Karpas-422 (cell line): ENCODE data around the gene ITSN1. TPM values are rescaled to one million over a fixed set of nuclear protein-coding genes. Genes with fewer than 3 reads are reported as not detected.

Experiments used
- DNase-seq: peaks from one replicate; pipeline ENCODE4 v3.0.0-alpha.2; 2015
- H2AFZ ChIP-seq: fragments of 200-600 bp; sonication (generic); 2 replicates; pipeline ENCODE4 v1.6.1; 2014; ENCODE audit warnings: antibody characterized with exemption, low read length, mixed read lengths
- H3K27ac ChIP-seq: fragments of 200-600 bp; sonication (generic); 2 replicates; pipeline ENCODE4 v1.5.1; 2014; ENCODE audit warnings: mild to moderate bottlenecking, low read length, moderate library complexity
- H3K27me3 ChIP-seq: fragments of 200-600 bp; sonication (generic); 2 replicates; pipeline ENCODE4 v1.6.1; 2014; ENCODE audit warnings: low read length, mixed read lengths
- H3K36me3 ChIP-seq: fragments of 200-600 bp; sonication (generic); 2 replicates; pipeline ENCODE4 v1.6.1; 2014; ENCODE audit warnings: low read length, mixed read lengths; ENCODE audit not compliant: insufficient read depth
- H3K4me1 ChIP-seq: fragments of 200-600 bp; sonication (generic); 2 replicates; pipeline ENCODE4 v1.6.1; 2014; ENCODE audit warnings: mild to moderate bottlenecking, low read length, mixed read lengths
- H3K4me2 ChIP-seq: fragments of 200-600 bp; sonication (generic); 2 replicates; pipeline ENCODE4 v1.6.1; 2014; ENCODE audit warnings: low read length, low read depth, mild to moderate bottlenecking; ENCODE audit not compliant: poor library complexity, severe bottlenecking
- H3K4me3 ChIP-seq: fragments of 200-600 bp; sonication (generic); 2 replicates; pipeline ENCODE4 v1.5.1; 2014; ENCODE audit warnings: mild to moderate bottlenecking, antibody characterized with exemption, low read length, mixed read lengths
- H3K79me2 ChIP-seq: fragments of 200-600 bp; sonication (generic); 2 replicates; pipeline ENCODE4 v1.6.1; 2014; ENCODE audit warnings: mild to moderate bottlenecking, low read length, mixed read lengths
- H3K9ac ChIP-seq: fragments of 200-600 bp; sonication (generic); 2 replicates; pipeline ENCODE4 v1.6.0; 2014; ENCODE audit warnings: low read length
- H3K9me2 ChIP-seq: fragments of 200-600 bp; sonication (generic), shearing (Covaris generic); replicated peaks from 2 replicates; pipeline ENCODE4 v1.6.0; 2014; ENCODE audit warnings: mild to moderate bottlenecking, low read length, moderate library complexity; ENCODE audit not compliant: insufficient read depth
- H3K9me3 ChIP-seq: fragments of 300-700, 200-600 bp; sonication (generic); 2 replicates; pipeline ENCODE4 v1.6.1; 2014; ENCODE audit warnings: low read length, mixed read lengths
- H4K20me1 ChIP-seq: fragments of 200-600 bp; sonication (generic); 2 replicates; pipeline ENCODE4 v1.6.1; 2014; ENCODE audit warnings: mild to moderate bottlenecking, antibody characterized with exemption, low read length, low read depth; ENCODE audit not compliant: insufficient read depth
- total RNA-seq: library from RNA; depleted of rRNA; stranded (reverse); fragments of >200 nt; shearing (Covaris generic); gene quantifications from 2 replicates; pipeline ENCODE4 v1.2.3, GENCODE V29; 2014; ENCODE audit warnings: low replicate concordance

The ITSN1 gene
- total RNA-seq, 1 experiment from 2014 or later, result 2.3 TPM

- Histone ChIP-seq H3K27ac (no peak overlapping the region), H3K27me3 (no peaks in the 10 kb centered on the region), H3K4me3 (no peak overlapping the region), H3K79me2 (no peaks in the 10 kb centered on the region), H3K9me3 (no peaks in the 10 kb centered on the region), H3K36me3 (no peaks in the 10 kb centered on the region), H2AFZ (no peak overlapping the region), H3K4me1 (no peaks in the 10 kb centered on the region), H4K20me1 (no peaks in the 10 kb centered on the region), H3K9ac (no peak overlapping the region), H3K4me2 (no peak overlapping the region), H3K9me2 (no peaks in the 10 kb centered on the region)
- no peak for DNase-seq
Observed at GRCh38 chr21:33820798-33821197, 178.5 kb downstream of the ITSN1 start.

DNA sequence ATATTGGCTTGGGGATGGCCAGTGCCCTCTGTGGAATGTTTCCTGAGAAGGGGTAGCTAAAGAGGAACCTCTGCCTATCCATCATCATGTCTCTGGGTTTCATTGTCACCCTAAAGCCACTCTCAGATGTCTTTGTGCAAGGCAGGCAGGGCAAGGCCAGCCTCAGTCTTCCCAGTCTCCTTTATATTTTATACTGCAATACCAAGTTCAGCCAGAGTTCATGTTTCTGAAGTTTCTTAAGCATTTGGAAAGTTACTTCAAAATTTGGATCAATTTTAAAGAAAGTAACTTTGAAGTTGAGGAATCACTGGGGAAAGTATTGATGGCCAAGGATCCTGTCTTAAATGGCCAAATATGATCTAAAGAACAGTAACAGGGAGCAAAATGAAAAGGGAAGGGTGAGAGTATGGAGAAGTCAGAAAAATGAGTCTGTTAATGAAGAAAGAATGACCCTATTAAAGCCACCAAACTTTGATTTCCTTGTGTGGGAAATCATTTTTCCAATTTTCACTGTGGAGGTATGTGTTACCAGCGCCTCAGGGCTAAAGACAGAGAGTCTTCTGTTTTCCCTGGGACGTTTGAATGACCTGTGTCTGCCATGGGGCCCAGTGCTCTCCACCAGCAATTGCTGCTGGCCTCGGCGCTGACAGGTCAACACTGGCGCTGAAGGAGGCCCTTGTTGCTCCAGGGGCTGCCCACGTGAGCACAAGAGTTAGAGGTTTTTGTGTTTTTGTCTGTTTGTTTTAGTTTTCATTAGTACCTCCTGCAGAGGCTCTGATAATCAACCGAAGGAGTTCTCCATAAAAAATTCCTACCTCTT lies 179.4 kb downstream of the ITSN1 start:
- Histone ChIP-seq H3K4me2 (no peak overlapping the region), H3K27ac (no peak overlapping the region), H3K4me3 (no peak overlapping the region)

GRCh38 chr21:33824156-33824941 lies 182.0 kb downstream of the ITSN1 start:
- H3K79me2 ChIP-seq, result no peaks in the 10 kb centered on the region
- H3K4me2 ChIP-seq, result no peak overlapping the region
- no peak overlapping the region for H2AFZ ChIP-seq
- H3K9ac ChIP-seq, result no peak overlapping the region
- H3K27me3 ChIP-seq, result no peaks in the 10 kb centered on the region
- no peaks in the 10 kb centered on the region for H3K4me1 ChIP-seq
- H3K9me3 ChIP-seq, result no peaks in the 10 kb centered on the region
- H4K20me1 ChIP-seq, result no peaks in the 10 kb centered on the region
- no peaks in the 10 kb centered on the region for H3K9me2 ChIP-seq
- H3K36me3 ChIP-seq, result no peaks in the 10 kb centered on the region
- no peak overlapping the region for H3K27ac ChIP-seq
- no peak overlapping the region for H3K4me3 ChIP-seq
- no peak for DNase-seq

More for the DNA sequence above, 179.4 kb downstream of the ITSN1 start:
- Histone ChIP-seq H3K79me2 (no peaks in the 10 kb centered on the region), H3K9me2 (no peaks in the 10 kb centered on the region), H4K20me1 (no peaks in the 10 kb centered on the region), H2AFZ (no peak overlapping the region), H3K9ac (no peak overlapping the region), H3K27me3 (no peaks in the 10 kb centered on the region), H3K36me3 (no peaks in the 10 kb centered on the region), H3K9me3 (no peaks in the 10 kb centered on the region), H3K4me1 (no peaks in the 10 kb centered on the region)
- DNase-seq, result no peak

DNA sequence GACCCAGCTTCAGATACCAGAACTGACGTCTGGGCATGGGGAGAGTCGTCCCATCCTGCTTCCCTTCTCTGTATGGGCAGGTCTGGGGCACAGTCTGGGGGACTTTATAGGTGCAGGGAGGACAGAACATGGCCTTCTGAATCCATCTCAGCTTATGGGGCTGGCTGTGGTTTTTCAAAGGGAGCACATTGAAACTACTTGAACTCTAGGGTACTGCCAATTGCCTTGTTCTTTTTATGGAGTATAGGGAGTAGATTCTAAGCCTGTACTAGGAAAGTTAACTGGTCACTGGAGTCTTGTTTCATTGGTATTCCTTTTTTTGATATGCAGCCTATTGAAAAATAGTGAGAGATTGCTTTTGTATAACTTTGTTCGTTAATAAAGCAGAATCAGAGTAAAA lies 183.1 kb downstream of the ITSN1 start:
- no peak overlapping the region for H2AFZ ChIP-seq

DNA sequence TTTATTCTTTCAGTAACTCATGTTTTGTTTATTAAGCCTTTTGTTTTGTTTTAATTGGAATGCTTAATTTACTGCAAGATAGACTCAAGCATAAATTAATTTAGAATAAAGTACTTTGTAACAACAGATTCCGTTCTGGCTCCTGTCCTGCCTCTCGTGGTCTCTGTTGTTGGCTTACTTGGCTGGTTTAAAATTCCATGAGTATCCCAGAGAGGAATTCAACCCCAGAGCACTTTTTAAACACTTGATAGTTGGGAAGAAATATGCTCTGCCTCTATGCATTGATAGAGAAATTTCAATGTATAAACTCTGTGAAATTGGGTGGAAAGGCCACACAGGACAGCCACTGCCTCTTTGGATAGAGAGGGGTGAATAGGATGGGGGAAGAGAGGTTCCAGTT lies 183.6 kb downstream of the ITSN1 start:
- Histone ChIP-seq H3K9me2 (no peaks in the 10 kb centered on the region), H4K20me1 (no peaks in the 10 kb centered on the region)

More for the DNA sequence above, 183.1 kb downstream of the ITSN1 start:
- H3K4me1 ChIP-seq, result no peaks in the 10 kb centered on the region
- H3K9me3 ChIP-seq, result no peaks in the 10 kb centered on the region
- H3K9ac ChIP-seq, result no peak overlapping the region
- no peak for DNase-seq
- no peaks in the 10 kb centered on the region for H3K36me3 ChIP-seq
- H3K79me2 ChIP-seq, result no peaks in the 10 kb centered on the region
- H3K27ac ChIP-seq, result no peak overlapping the region
- H3K4me2 ChIP-seq, result no peak overlapping the region
- no peaks in the 10 kb centered on the region for H3K27me3 ChIP-seq
- no peaks in the 10 kb centered on the region for H4K20me1 ChIP-seq
- no peaks in the 10 kb centered on the region for H3K9me2 ChIP-seq
- H3K4me3 ChIP-seq, result no peak overlapping the region

DNA sequence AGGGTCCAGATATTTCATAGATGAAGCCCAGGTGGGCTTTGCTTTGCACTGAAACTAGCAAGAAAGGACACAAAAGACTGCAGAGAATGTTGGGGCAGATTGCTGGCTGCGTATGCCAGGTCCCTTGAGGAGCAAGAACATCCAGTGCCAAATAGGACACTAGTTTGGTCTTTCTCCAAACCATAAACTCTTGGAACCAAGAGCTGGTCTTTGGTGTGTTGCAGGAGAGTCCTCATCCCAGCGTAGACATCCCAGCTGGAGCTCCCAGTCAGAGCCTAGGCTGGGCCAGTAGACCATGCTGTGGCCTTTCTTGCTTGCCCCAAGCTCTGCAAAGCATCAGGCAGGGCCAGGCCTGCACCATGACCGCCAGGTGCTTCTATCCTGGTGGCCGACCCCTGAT lies 185.8 kb downstream of the ITSN1 start:
- no peak overlapping the region for H3K4me2 ChIP-seq

More for the DNA sequence above, 183.6 kb downstream of the ITSN1 start:
- H2AFZ ChIP-seq, result no peak overlapping the region
- H3K4me1 ChIP-seq, result no peaks in the 10 kb centered on the region
- H3K9me3 ChIP-seq, result no peaks in the 10 kb centered on the region
- no peak overlapping the region for H3K4me3 ChIP-seq
- no peak for DNase-seq
- no peak overlapping the region for H3K4me2 ChIP-seq
- no peaks in the 10 kb centered on the region for H3K79me2 ChIP-seq
- no peak overlapping the region for H3K9ac ChIP-seq
- H3K36me3 ChIP-seq, result no peaks in the 10 kb centered on the region
- no peak overlapping the region for H3K27ac ChIP-seq
- no peaks in the 10 kb centered on the region for H3K27me3 ChIP-seq

DNA sequence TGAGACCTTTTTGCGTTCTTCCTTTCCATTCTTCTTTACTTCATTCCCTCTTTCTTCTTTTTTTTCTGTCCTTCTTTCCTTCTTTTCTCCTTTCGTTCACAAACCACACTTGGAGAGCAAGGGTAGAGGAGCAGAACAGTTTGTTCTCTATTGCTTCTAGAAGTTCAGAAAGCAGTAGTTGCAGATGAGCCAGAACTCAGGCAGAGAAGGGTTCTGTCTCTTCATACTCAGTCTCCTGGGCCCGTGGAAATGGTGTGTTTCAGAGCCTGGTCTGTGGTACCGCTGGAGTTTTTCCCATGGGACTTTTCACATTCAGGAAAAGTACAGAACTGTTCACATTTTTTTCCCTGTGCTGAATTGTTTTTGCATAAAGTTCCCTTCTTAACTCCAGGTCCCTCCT lies 186.3 kb downstream of the ITSN1 start:
- Histone ChIP-seq H2AFZ (no peak overlapping the region), H3K4me1 (no peaks in the 10 kb centered on the region), H3K36me3 (no peaks in the 10 kb centered on the region), H3K9me3 (no peaks in the 10 kb centered on the region), H3K27ac (no peak overlapping the region), H3K9ac (no peak overlapping the region), H3K4me3 (no peak overlapping the region), H3K4me2 (no peak overlapping the region), H3K9me2 (no peaks in the 10 kb centered on the region), H4K20me1 (no peaks in the 10 kb centered on the region), H3K27me3 (no peaks in the 10 kb centered on the region), H3K79me2 (no peaks in the 10 kb centered on the region)
- DNase-seq, result no peak

More for the DNA sequence above, 185.8 kb downstream of the ITSN1 start:
- Histone ChIP-seq H3K27me3 (no peaks in the 10 kb centered on the region), H3K79me2 (no peaks in the 10 kb centered on the region), H3K27ac (no peak overlapping the region), H3K4me1 (no peaks in the 10 kb centered on the region), H3K36me3 (no peaks in the 10 kb centered on the region), H3K4me3 (no peak overlapping the region), H3K9ac (no peak overlapping the region), H4K20me1 (no peaks in the 10 kb centered on the region), H3K9me2 (no peaks in the 10 kb centered on the region), H3K9me3 (no peaks in the 10 kb centered on the region), H2AFZ (no peak overlapping the region)
- DNase-seq, result no peak

GRCh38 chr21:33829844-33830243 lies 187.5 kb downstream of the ITSN1 start:
- Histone ChIP-seq H3K79me2 (no peaks in the 10 kb centered on the region), H4K20me1 (no peaks in the 10 kb centered on the region), H3K27me3 (no peaks in the 10 kb centered on the region), H3K9me3 (no peaks in the 10 kb centered on the region), H3K9me2 (no peaks in the 10 kb centered on the region), H3K4me1 (no peaks in the 10 kb centered on the region), H3K4me2 (no peak overlapping the region), H3K9ac (no peak overlapping the region), H3K36me3 (no peaks in the 10 kb centered on the region), H3K27ac (no peak overlapping the region), H3K4me3 (no peak overlapping the region), H2AFZ (no peak overlapping the region)
- no peak for DNase-seq
